Tibial artery (tissue), 4 donors: ENCODE measurements around the gene KMT5B.

ENCODE experiments used
- DNase-seq, 2 donors: peaks; one replicate each; pipeline ENCODE4 v3.0.0-alpha.2; 2019
- H3K27ac ChIP-seq, 2 donors: fragments of 200-600 bp; sonication (generic) in 1 of 2; 1 replicate in 1 of 2; 2 replicates in 1 of 2; pipeline ENCODE4 v1.5.1; 2018 to 2019; ENCODE audit warnings: mild to moderate bottlenecking in 1 of 2
- H3K27me3 ChIP-seq, 2 donors: fragments of 200-600 bp; sonication (generic) in 1 of 2; one replicate each; pipeline versions ENCODE4 v1.5.1 to v1.6.0; 2016 to 2019
- H3K36me3 ChIP-seq, 3 donors: fragments of 200-600 bp; sonication (generic) in 2 of 3; one replicate each; pipeline ENCODE4 v1.5.1; 2016 to 2019; ENCODE audit warnings: mild to moderate bottlenecking in 2 of 3
- H3K4me1 ChIP-seq, 4 donors: fragments of 200-600 bp; sonication (generic) in 2 of 4; 1 replicate in 3 of 4; 2 replicates in 1 of 4; pipeline ENCODE4 v1.5.1; 2016 to 2019
- H3K4me3 ChIP-seq, 2 donors: fragments of 200-600 bp; sonication (generic) in 1 of 2; 1 replicate in 1 of 2; 2 replicates in 1 of 2; pipeline ENCODE4 v1.5.1; 2018 to 2019; ENCODE audit warnings: mild to moderate bottlenecking in 2 of 2
- H3K9me3 ChIP-seq, 3 donors: fragments of 200-600 bp; sonication (generic) in 1 of 3; one replicate each; pipeline ENCODE4 v1.5.1; 2016 to 2019
- intact Hi-C: fragments of 100-400 bp; cut with DNase I; formaldehyde crosslinking; loops from one replicate; pipeline ENCODE4 v1.15.0; 2023; ENCODE audit warnings: low total_unique reads
- TF ChIP-seq, protein P1 (sequence below), 2 experiments: fragments of 200-600 bp in 1 of 2; fragments of 450-650 bp in 1 of 2; IDR thresholded peaks; one replicate each; pipeline ENCODE4 v1.5.1; 2017 to 2019; ENCODE audit warnings: antibody characterized with exemption in 2 of 2, mild to moderate bottlenecking in 1 of 2, moderate library complexity in 1 of 2

Gene KMT5B

DNA sequence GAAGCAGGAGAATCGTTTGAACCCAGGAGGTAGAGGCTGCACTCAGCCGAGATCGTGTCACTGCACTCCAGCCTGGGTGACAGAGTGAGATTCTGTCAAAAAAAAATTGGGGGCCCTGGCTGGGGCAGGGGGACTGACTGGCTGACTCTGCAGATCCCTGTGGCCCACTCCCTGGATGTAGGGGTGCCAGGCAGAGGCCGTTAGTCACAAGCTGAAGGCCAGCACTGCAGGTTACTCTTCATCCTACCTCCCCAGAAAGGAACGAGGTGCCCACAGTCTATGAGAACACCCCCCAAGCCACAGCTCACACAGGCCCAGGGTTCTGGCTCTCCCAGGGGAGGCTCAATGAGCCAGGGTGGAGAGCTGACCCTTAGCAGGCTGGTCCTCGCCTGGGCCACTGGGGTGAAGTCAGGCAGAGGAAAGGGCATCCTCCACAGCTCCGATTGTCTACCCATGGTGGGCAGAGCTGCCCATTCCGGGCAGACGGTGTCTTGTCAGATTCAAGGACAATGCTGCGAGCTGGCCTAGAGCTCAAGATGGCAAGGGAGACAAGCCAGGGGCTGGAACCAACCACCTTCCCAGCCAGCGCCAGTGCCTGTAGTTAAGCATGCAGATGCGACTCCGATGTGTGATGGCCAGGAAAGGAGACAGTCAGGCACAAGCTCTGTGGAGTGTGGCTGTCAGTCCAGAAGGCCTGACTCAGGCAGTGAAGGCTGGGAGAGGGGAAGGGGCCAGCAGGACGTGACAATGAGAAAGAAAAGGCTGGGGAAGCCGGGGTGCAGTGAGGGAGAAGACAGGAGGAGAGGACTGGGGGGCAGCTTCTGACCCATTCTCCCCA lies 46.2 kb upstream of the KMT5B start:
- TF ChIP-seq, protein P1, sequence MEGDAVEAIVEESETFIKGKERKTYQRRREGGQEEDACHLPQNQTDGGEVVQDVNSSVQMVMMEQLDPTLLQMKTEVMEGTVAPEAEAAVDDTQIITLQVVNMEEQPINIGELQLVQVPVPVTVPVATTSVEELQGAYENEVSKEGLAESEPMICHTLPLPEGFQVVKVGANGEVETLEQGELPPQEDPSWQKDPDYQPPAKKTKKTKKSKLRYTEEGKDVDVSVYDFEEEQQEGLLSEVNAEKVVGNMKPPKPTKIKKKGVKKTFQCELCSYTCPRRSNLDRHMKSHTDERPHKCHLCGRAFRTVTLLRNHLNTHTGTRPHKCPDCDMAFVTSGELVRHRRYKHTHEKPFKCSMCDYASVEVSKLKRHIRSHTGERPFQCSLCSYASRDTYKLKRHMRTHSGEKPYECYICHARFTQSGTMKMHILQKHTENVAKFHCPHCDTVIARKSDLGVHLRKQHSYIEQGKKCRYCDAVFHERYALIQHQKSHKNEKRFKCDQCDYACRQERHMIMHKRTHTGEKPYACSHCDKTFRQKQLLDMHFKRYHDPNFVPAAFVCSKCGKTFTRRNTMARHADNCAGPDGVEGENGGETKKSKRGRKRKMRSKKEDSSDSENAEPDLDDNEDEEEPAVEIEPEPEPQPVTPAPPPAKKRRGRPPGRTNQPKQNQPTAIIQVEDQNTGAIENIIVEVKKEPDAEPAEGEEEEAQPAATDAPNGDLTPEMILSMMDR (IDR thresholded peaks at IDR 0.05) = no peak
- no peaks in the 10 kb centered on the region for H3K9me3 ChIP-seq
- H3K27me3 ChIP-seq = no peaks in the 10 kb centered on the region
- H3K36me3 ChIP-seq = peaks cover 23 to 43% (median 32%) of the 10 kb centered on the region in 3 donors
- H3K4me1 ChIP-seq = peaks cover 0 to 17% (median 6%) of the 10 kb centered on the region in 4 donors
- no peak overlapping the region for H3K4me3 ChIP-seq
- peak overlapping the region; percentile 2 to 21 for H3K27ac ChIP-seq
- intact Hi-C loops = loop anchor here (2.0 to 5.0 kb wide), 2 partner anchors 39 to 188 kb away; no protein-coding TSS in a partner anchor
- no peak for DNase-seq

GRCh38 chr11:68258363-68258765 lies 45.3 kb upstream of the KMT5B start:
- DNase-seq = no peak
- peaks cover 0 to 17% (median 6%) of the 10 kb centered on the region in 4 donors for H3K4me1 ChIP-seq
- intact Hi-C loops = loop anchor here (2.0 to 5.0 kb wide), 2 partner anchors 40 to 189 kb away; no protein-coding TSS in a partner anchor
- H3K27me3 ChIP-seq = no peaks in the 10 kb centered on the region
- H3K27ac ChIP-seq = peak overlapping the region in 1 of 2 donors; percentile 46
- TF ChIP-seq, protein P1 (IDR thresholded peaks at IDR 0.05) = no peak
- no peak overlapping the region for H3K4me3 ChIP-seq
- no peaks in the 10 kb centered on the region for H3K9me3 ChIP-seq
- H3K36me3 ChIP-seq = peaks cover 20 to 34% (median 27%) of the 10 kb centered on the region in 3 donors

DNA sequence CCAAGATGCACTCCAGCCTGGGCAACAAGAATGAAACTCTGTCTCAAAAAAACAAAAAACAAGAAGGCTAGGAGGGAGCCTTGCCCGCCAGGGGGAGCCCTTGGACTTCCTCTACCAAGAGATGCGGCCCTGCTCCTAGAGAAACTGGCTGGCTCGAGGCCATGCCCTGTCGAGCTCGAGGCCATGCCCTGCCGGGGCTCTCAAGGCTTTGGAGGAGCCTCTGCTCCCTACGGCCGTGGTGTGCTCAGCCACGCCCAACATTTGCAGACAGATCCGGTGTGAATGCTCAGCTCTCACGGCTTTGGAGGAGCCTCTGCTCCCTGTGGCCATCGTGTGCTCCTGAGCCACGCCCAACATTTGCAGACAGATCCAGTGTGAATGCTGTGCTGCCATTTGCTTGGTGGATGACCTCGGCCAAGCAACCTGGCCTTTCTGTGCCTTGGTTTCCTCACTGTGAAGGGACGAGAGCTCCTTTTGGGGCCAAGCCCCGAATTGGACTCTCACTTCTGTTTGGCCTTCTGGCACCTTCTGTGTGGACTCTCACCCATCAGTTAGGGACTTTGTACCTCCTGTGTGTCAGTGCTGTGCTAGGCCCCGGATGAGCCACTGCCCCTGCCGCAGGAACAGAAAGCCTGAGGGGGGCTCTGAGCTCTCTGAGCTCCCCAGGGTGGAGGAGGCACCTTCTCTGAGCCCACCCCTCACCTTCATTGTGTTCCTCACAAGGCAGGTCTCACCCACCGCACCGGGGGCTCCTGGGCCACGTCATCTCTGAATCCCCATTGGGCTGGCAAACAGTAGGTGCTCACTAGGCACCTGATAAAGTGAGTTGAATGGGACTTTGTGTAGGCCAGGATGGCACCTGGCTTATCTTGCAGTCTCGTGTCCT lies 44.6 kb upstream of the KMT5B start:
- H3K27me3 ChIP-seq = no peaks in the 10 kb centered on the region
- H3K9me3 ChIP-seq = no peaks in the 10 kb centered on the region
- H3K36me3 ChIP-seq = peaks cover 16 to 27% (median 21%) of the 10 kb centered on the region in 3 donors
- intact Hi-C loops = loop anchor here (2.0 to 5.0 kb wide), 2 partner anchors 41 to 190 kb away; no protein-coding TSS in a partner anchor
- H3K4me3 ChIP-seq = peak overlapping the region; percentile 2 to 19
- TF ChIP-seq, protein P1 (IDR thresholded peaks at IDR 0.05) = peak; percentile 88 to 97
- peak overlapping the region in 1 of 2 donors; percentile 46 for H3K27ac ChIP-seq
- peak; percentile 95 to 97 for DNase-seq
- H3K4me1 ChIP-seq = peaks cover 0 to 17% (median 6%) of the 10 kb centered on the region in 4 donors

GRCh38 chr11:68256331-68256741 lies 43.2 kb upstream of the KMT5B start:
- Histone ChIP-seq H3K27me3 (no peaks in the 10 kb centered on the region), H3K9me3 (no peaks in the 10 kb centered on the region), H3K27ac (peak overlapping the region in 1 of 2 donors; percentile 46), H3K4me1 (peaks cover 0 to 17% (median 6%) of the 10 kb centered on the region in 4 donors), H3K4me3 (no peak overlapping the region), H3K36me3 (peaks cover 3 to 13% (median 7%) of the 10 kb centered on the region in 3 donors)
- TF ChIP-seq, protein P1 (IDR thresholded peaks at IDR 0.05) = no peak
- no peak for DNase-seq
- intact Hi-C loops = loop anchor here (5.0 kb wide), 1 partner anchor 191 kb away; no protein-coding TSS in a partner anchor

DNA sequence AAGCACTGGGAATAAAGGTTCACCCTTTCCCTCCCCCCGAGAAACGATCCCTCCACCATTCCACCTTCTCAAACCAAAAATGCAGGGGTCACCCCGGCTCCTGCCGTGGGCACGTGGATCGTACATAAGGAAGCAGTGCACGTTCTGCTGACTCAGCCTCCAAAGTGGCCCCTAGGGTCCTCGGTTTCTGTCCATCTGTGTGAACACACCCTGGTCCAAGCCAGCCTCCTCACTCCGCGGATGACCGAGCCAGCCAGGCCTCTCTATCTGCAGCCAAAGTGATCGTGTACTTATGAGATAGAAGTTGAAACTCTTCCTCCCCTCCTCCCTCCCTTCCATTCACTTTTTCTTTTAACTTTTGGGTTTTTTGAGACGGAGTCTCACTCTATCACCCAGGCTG lies 42.4 kb upstream of the KMT5B start:
- Histone ChIP-seq H3K27ac (no peak overlapping the region), H3K4me3 (no peak overlapping the region), H3K9me3 (no peaks in the 10 kb centered on the region), H3K4me1 (peaks cover 0 to 17% (median 6%) of the 10 kb centered on the region in 4 donors), H3K27me3 (no peaks in the 10 kb centered on the region), H3K36me3 (peaks cover 0 to 5% (median 0%) of the 10 kb centered on the region in 3 donors)
- intact Hi-C loops = loop anchor here (5.0 kb wide), 1 partner anchor 192 kb away; no protein-coding TSS in a partner anchor
- no peak for DNase-seq
- TF ChIP-seq, protein P1 (IDR thresholded peaks at IDR 0.05) = no peak
